Neuron (in vitro differentiated cells): ENCODE results near the gene SCG5.

Experiments used
- H2AFZ ChIP-seq: one replicate; pipeline ENCODE4 v1.6.1; 2013; ENCODE audit warnings: low read depth, mild to moderate bottlenecking, inconsistent platforms, low read length, moderate library complexity
- H3K27me3 ChIP-seq: one replicate; pipeline ENCODE4 v1.6.1; 2013; ENCODE audit warnings: low read length; ENCODE audit not compliant: insufficient read depth
- H3K36me3 ChIP-seq: one replicate; pipeline ENCODE4 v1.6.1; 2013; ENCODE audit warnings: low read length; ENCODE audit not compliant: insufficient read depth
- H3K4me1 ChIP-seq: one replicate; pipeline ENCODE4 v1.6.1; 2013; ENCODE audit warnings: low read length; ENCODE audit not compliant: insufficient read depth
- H3K4me3 ChIP-seq: 2 replicates; pipeline ENCODE4 v1.5.1; 2013; ENCODE audit warnings: mild to moderate bottlenecking, low read length, moderate library complexity
- H3K9me3 ChIP-seq: one replicate; pipeline ENCODE4 v1.6.1; 2013; ENCODE audit warnings: low read length

Gene SCG5

DNA sequence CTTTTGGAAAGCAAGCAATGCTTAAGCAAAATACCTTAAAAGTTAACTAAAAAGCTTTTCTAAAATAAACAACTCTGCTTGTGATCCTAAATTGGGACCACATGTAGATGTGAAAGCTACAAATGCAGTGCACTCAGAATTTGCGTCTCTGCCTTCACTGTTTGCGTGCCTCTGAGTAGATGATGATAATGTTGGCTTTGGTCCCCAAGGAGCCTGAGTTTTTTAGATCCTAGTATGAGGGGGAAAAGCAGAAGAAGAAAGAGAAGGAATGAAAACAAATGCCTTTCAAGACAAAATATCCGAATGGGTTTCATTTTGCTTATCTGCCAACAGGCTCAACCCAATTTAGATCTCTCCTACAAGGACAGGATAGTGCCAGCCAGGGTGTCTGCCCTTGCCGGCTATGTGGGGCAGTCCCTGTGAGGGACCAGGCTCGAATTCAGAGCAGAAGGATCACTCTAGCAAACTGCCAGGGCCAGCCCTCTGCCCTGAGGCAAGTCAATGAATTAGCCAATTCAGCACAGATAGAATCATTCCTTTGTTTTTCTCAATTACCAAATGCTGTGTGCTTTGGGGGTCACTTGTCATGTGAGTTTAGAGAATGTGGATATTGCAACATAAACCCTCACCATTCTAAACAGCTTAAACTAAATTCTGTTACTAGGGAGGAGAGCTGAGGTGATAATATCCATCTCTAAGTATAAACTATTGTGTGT, 28.5 kb downstream of the SCG5 start:
- Histone ChIP-seq H3K9me3 (no peaks in the 10 kb centered on the region), H3K4me3 (no peak overlapping the region), H3K27me3 (no peaks in the 10 kb centered on the region), H2AFZ (no peak overlapping the region), H3K4me1 (no peaks in the 10 kb centered on the region), H3K36me3 (no peaks in the 10 kb centered on the region)

DNA sequence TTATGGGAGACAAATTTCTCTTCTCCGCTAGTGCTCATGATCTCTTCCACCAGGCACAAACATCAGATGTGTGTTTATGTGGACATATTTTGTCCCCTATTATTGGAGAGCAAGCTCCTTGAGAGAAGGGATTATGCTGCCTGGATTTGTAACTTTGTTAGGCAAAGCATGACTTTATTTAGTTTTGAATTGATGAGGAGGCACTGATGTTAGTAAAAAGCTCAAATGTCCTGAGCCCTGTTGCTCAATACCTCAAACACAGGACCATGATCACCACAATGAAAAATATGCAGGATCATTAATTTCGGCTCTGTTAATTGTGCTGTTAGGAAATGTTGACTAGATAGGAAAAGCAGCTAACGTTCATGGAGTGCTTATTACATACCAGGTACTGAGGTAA, 29.1 kb downstream of the SCG5 start:
- Histone ChIP-seq H3K4me3 (no peak overlapping the region), H3K27me3 (no peaks in the 10 kb centered on the region), H3K9me3 (no peaks in the 10 kb centered on the region), H3K36me3 (no peaks in the 10 kb centered on the region), H2AFZ (no peak overlapping the region), H3K4me1 (no peaks in the 10 kb centered on the region)

DNA sequence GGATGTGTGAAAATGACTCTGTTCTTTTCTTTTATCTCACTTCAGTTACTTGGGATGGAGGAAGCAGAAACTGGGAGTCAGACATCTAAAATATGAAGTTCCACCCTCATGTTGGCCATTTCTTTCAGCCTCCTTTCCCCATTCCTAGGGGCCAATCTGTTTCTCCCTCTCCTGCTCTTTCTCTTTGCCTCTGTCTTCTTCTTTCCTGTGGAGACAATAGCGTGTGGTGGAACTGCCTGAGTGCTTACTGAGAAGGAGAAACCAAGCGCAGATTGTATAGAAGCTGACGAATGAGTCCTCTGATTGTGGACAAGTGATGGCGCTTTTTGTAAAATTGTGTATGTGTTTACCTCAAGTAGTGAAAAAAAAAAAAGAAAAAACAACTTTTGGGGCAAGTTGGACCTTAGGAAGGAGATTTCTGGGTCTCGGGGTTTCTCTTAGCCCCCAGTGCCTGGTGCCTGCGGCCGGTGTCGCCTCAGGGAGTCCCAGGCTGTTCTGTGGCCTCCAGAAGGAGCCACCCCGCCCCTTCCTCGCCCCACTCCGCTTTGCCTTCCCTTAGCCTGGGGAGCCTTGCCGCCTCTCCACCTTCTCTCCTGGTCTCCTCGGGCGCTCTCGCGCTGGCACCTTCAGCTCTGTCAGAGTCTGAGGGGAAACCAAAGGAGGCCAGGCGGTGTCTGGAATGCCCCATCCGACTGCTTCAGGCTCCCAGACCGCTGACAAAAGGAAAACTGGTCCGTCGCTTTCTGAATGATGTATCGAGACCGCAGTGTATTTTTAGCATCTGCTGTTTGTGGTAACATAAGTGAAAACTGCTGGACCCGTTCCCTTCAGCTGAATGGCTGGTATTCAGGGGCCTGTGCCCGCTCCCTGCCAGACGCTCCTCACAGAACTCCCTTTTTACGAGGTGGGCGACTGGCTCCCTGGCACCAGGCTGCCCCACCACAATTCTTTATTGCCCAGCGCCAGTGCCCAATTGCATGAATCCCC, 30.1 kb downstream of the SCG5 start:
- Histone ChIP-seq H3K4me1 (no peaks in the 10 kb centered on the region), H2AFZ (no peak overlapping the region), H3K4me3 (no peak overlapping the region), H3K9me3 (no peaks in the 10 kb centered on the region), H3K27me3 (no peaks in the 10 kb centered on the region), H3K36me3 (no peaks in the 10 kb centered on the region)

- no peak overlapping the region for H2AFZ ChIP-seq
- H3K4me1 ChIP-seq = peaks cover 7% of the 10 kb centered on the region
- no peak overlapping the region for H3K4me3 ChIP-seq
- H3K36me3 ChIP-seq = no peaks in the 10 kb centered on the region
- H3K27me3 ChIP-seq = no peaks in the 10 kb centered on the region
- H3K9me3 ChIP-seq = no peaks in the 10 kb centered on the region
Measured at GRCh38 chr15:32674681-32675080, 33.2 kb downstream of the SCG5 start.

GRCh38 chr15:32675466-32675865, 34.0 kb downstream of the SCG5 start:
- no peaks in the 10 kb centered on the region for H3K36me3 ChIP-seq
- no peaks in the 10 kb centered on the region for H3K9me3 ChIP-seq
- H3K4me1 ChIP-seq = peaks cover 7% of the 10 kb centered on the region
- no peaks in the 10 kb centered on the region for H3K27me3 ChIP-seq
- no peak overlapping the region for H2AFZ ChIP-seq
- H3K4me3 ChIP-seq = no peak overlapping the region

- H3K4me1 ChIP-seq = peaks cover 7% of the 10 kb centered on the region
- H3K4me3 ChIP-seq = no peak overlapping the region
Measured at GRCh38 chr15:32676169-32676568, 34.7 kb downstream of the SCG5 start.

GRCh38 chr15:32677238-32677750, 35.8 kb downstream of the SCG5 start:
- peaks cover 7% of the 10 kb centered on the region for H3K4me1 ChIP-seq
- peak overlapping the region; percentile 7 for H2AFZ ChIP-seq
- H3K9me3 ChIP-seq = no peaks in the 10 kb centered on the region
- H3K4me3 ChIP-seq = no peak overlapping the region
- no peaks in the 10 kb centered on the region for H3K36me3 ChIP-seq
- no peaks in the 10 kb centered on the region for H3K27me3 ChIP-seq

More at GRCh38 chr15:32676169-32676568, 34.7 kb downstream of the SCG5 start:
- no peaks in the 10 kb centered on the region for H3K27me3 ChIP-seq
- no peaks in the 10 kb centered on the region for H3K36me3 ChIP-seq
- H2AFZ ChIP-seq = no peak overlapping the region
- H3K9me3 ChIP-seq = no peaks in the 10 kb centered on the region

GRCh38 chr15:32679298-32679690, 37.8 kb downstream of the SCG5 start:
- Histone ChIP-seq H3K36me3 (no peaks in the 10 kb centered on the region), H3K27me3 (no peaks in the 10 kb centered on the region), H3K4me3 (no peak overlapping the region), H3K9me3 (no peaks in the 10 kb centered on the region), H3K4me1 (peaks cover 11% of the 10 kb centered on the region), H2AFZ (no peak overlapping the region)

GRCh38 chr15:32682569-32682968, 41.1 kb downstream of the SCG5 start:
- Histone ChIP-seq H3K9me3 (no peaks in the 10 kb centered on the region), H3K4me1 (peaks cover 6% of the 10 kb centered on the region), H3K27me3 (no peaks in the 10 kb centered on the region), H3K36me3 (no peaks in the 10 kb centered on the region), H3K4me3 (no peak overlapping the region), H2AFZ (no peak overlapping the region)

GRCh38 chr15:32682977-32683630, 41.6 kb downstream of the SCG5 start:
- Histone ChIP-seq H3K36me3 (no peaks in the 10 kb centered on the region), H3K9me3 (no peaks in the 10 kb centered on the region), H3K27me3 (no peaks in the 10 kb centered on the region), H3K4me3 (no peak overlapping the region), H2AFZ (no peak overlapping the region), H3K4me1 (peaks cover 4% of the 10 kb centered on the region)

- Histone ChIP-seq H3K4me1 (peaks cover 4% of the 10 kb centered on the region), H3K4me3 (no peak overlapping the region), H3K27me3 (no peaks in the 10 kb centered on the region), H3K9me3 (no peaks in the 10 kb centered on the region), H3K36me3 (no peaks in the 10 kb centered on the region), H2AFZ (no peak overlapping the region)
Measured at GRCh38 chr15:32683906-32684584, 42.5 kb downstream of the SCG5 start.

GRCh38 chr15:32685576-32685975, 44.1 kb downstream of the SCG5 start:
- no peaks in the 10 kb centered on the region for H3K27me3 ChIP-seq

More at GRCh38 chr15:32685576-32685975, 44.1 kb downstream of the SCG5 start:
- no peaks in the 10 kb centered on the region for H3K9me3 ChIP-seq
- no peak overlapping the region for H3K4me3 ChIP-seq
- peaks cover 4% of the 10 kb centered on the region for H3K4me1 ChIP-seq
- H2AFZ ChIP-seq = no peak overlapping the region
- no peaks in the 10 kb centered on the region for H3K36me3 ChIP-seq
